ENCODE data around the gene PPIL6.
"Not testable (repeated sequence)": the region's sequence is repeated elsewhere in the genome, so short reads cannot be mapped to it uniquely, and the experiment has no call there.

Gene PPIL6

GRCh38 chr6:109396046-109396718 lies 44.2 kb downstream of the PPIL6 start:
- no peak for DNase-seq (ENCODE audit: low read depth in 3 of 3)

GRCh38 chr6:109393886-109394281 lies 46.5 kb downstream of the PPIL6 start:
- DNase-seq (ENCODE audit: low read depth in 3 of 3): no peak

- no peak for DNase-seq (ENCODE audit: low read depth in 3 of 3)
Observed at GRCh38 chr6:109393157-109393885, 47.1 kb downstream of the PPIL6 start.

GRCh38 chr6:109389650-109390274 lies 50.7 kb downstream of the PPIL6 start:
- no peak for DNase-seq (ENCODE audit: low read depth in 3 of 3)

- DNase-seq (ENCODE audit: low read depth in 3 of 3): no peak
Observed at GRCh38 chr6:109388265-109388664, 52.2 kb downstream of the PPIL6 start.

GRCh38 chr6:109383438-109383940 lies 56.9 kb downstream of the PPIL6 start:
- no peak for DNase-seq (ENCODE audit: low read depth in 3 of 3)

GRCh38 chr6:109382576-109383437 lies 57.6 kb downstream of the PPIL6 start:
- DNase-seq (ENCODE audit: low read depth in 3 of 3): peak; percentile 73 to 87 (median 83)

GRCh38 chr6:109381747-109382575 lies 58.5 kb downstream of the PPIL6 start, which contains the start of gene CD164:
Gene CD164, minus strand, starts transcription at chr6:109382467. Its CDS starts 89 bp downstream, at chr6:109382378.
- DNase-seq (ENCODE audit: low read depth in 3 of 3): peak; percentile 86 to 91 (median 90)

GRCh38 chr6:109381061-109381746 lies 59.2 kb downstream of the PPIL6 start:
- DNase-seq (ENCODE audit: low read depth in 3 of 3): no peak

- DNase-seq (ENCODE audit: low read depth in 3 of 3): no peak
Observed at GRCh38 chr6:109379711-109380110, 60.7 kb downstream of the PPIL6 start.

- DNase-seq (ENCODE audit: low read depth in 3 of 3): no peak
Observed at GRCh38 chr6:109377717-109378116, 62.7 kb downstream of the PPIL6 start.

GRCh38 chr6:109374326-109374892 lies 66.0 kb downstream of the PPIL6 start:
- DNase-seq (ENCODE audit: low read depth in 3 of 3): no peak

GRCh38 chr6:109373762-109374161 lies 66.7 kb downstream of the PPIL6 start:
- DNase-seq (ENCODE audit: low read depth in 3 of 3): peak; percentile 9 to 62 (median 36)

GRCh38 chr6:109373331-109373730 lies 67.1 kb downstream of the PPIL6 start:
- peak in 1 of 3 donors; percentile 6 for DNase-seq (ENCODE audit: low read depth in 3 of 3)

GRCh38 chr6:109372130-109372529 lies 68.3 kb downstream of the PPIL6 start:
- DNase-seq (ENCODE audit: low read depth in 3 of 3): no peak

GRCh38 chr6:109370792-109371191 lies 69.6 kb downstream of the PPIL6 start:
- no peak for DNase-seq (ENCODE audit: low read depth in 3 of 3)

GRCh38 chr6:109370336-109370735 lies 70.1 kb downstream of the PPIL6 start:
- DNase-seq (ENCODE audit: low read depth in 3 of 3): no peak

- no peak for DNase-seq (ENCODE audit: low read depth in 3 of 3)
Observed at GRCh38 chr6:109369728-109370127, 70.7 kb downstream of the PPIL6 start.

GRCh38 chr6:109364382-109365078 lies 75.9 kb downstream of the PPIL6 start:
- DNase-seq (ENCODE audit: low read depth in 3 of 3): not testable (repeated sequence)
